HG03039 (cell line): ENCODE measurements around the gene MTR.
"Not testable (repeated sequence)": the region's sequence is repeated elsewhere in the genome, so short reads cannot be mapped to it uniquely, and the experiment has no call there.

Experiments used
- ATAC-seq: cut with Tn5 transposase; IDR thresholded peaks from one replicate; pipeline ENCODE4 v1.9.1; 2021; ENCODE audit warnings: mild to moderate bottlenecking, moderate library complexity; ENCODE audit not compliant: unreplicated experiment

MTR gene

GRCh38 chr1:236829085-236829484, 34.0 kb downstream of the MTR start:
- ATAC-seq, result no peak

- ATAC-seq, result no peak
Measured at GRCh38 chr1:236830116-236830515, 35.0 kb downstream of the MTR start.

DNA sequence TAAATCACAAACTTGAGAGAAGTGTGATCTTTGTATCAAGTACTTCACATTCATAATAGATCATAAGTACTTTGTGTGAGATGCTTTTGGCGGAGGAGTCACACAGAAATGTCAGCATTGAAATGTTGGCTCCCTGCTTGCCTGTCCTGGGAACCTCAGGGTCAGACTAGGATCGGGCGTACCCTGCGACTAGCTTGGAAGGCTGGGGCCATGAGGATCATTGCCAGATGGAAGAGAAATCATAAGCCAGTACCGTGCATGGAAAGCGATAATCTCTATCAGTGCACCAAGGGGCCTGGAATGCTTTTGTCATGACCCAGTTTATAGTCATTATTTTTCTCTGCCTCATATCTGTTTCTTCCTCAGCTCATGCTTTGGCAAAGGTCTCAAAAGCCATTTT, 35.5 kb downstream of the MTR start:
- no peak for ATAC-seq

GRCh38 chr1:236833575-236833974, 38.5 kb downstream of the MTR start:
- no peak for ATAC-seq

GRCh38 chr1:236834876-236835275, 39.8 kb downstream of the MTR start:
- ATAC-seq, result no peak

GRCh38 chr1:236835491-236835890, 40.4 kb downstream of the MTR start:
- ATAC-seq, result no peak

- no peak for ATAC-seq
Measured at GRCh38 chr1:236836157-236836556, 41.1 kb downstream of the MTR start.

DNA sequence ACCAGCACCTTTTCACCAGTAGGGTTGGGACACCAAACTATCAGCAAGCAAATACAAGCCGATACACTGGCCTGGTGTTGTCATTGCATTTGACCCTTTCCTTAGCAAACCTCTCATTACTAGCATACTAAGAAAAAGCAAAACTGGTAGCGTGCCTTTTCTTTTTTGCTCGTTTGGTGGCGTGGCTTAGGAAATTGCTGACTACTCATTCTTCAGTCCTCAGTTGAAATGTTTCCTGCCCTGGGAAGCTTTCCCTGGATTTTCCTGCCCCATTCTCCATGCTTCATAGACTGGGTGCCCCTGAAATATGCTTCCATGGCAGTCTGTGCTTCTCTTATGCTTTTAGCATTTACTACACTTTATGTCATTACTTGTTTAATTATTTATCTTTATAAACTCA, 42.0 kb downstream of the MTR start:
- ATAC-seq, result no peak

DNA sequence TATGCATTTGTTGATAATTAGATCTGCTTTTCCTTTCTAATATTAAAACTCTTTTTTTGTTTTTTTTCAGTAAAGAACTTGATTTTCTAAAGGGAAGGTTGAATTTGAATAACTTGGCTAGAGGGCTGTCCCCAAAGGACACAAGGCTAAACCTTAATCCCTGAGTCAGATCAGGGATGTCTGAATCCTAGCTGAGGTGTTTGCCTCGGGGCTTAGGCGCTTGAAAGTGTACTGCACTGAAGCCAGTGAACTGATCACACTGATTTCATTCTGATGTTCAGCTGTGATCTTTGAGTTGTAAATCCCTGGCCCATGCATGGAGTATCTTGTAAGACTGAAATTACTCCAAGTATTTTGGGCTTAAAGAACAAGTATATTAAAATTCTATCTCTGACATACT, 42.8 kb downstream of the MTR start:
- no peak for ATAC-seq

DNA sequence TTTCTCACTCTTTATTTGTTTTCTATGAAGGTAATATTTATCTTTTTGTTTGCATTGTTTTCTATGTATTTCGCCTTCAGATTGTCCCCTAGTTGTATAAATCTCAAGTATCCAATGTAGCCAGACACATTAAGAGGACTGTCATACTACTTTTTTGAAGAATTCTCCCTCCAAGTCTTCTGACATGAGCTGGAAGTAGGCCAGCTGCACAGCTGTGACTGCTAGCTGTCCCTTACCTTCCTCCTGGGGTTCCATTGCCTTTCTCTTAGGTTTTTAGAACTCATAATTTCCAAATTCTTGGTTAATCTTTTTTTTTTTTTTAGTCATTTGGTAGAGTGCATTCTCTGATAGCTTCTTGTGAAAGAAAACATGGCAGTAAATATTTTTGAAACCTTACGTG, 46.2 kb downstream of the MTR start:
- ATAC-seq, result no peak

DNA sequence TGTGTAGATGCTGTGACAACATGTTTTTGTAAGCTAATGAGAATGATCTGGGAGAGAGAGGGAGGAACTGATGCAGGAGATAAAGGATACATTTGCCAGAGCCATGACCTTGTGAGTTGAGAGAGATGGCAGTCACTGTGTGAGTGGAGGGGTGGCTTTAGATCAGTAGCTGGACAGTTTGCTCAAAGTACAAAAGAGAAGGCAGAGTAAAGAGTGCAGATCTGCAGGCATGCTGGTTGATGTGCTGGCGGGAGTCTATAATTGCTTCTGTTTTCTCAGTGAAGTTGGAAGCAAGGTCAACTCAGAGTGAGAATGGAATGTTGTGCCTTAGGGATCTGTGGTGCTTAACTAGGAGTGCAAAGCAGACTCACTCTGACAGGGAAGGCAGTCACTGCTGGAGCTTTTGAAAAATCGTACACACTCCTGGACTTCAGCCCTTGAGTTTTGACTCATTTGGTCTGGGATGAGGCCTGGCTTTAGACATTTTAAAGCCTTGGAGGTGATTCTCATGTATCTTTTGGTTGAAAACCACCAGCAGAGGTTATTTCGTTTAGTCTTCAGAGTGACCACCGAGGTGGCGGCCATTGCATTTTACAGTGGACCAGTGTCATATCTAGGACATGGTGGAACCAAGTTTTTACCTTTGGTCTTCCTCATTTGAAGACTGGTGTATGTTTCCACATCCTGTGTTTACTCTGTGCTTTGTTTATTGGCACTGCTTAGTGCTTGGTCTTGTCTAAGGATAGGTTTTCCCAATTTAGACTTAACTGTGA, 49.6 kb downstream of the MTR start:
- no peak for ATAC-seq

DNA sequence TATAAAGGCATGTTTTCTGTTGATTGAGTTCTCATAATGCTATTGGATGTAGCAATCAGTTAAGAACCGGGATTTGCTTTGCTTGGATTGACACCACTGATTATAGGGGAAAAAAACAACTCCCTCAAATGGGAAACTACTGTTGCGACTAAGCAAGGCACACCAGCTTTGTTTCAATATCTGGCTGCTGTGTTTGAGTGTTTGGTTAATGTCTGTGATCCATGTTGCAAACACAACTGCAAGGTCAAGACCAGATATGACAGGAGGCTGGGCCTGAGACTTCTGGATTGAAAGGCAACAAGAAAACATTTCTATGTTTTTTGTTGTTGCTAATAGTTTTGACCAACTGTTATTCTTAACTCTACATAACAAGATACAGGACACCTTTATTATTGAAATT, 50.7 kb downstream of the MTR start:
- ATAC-seq, result no peak

DNA sequence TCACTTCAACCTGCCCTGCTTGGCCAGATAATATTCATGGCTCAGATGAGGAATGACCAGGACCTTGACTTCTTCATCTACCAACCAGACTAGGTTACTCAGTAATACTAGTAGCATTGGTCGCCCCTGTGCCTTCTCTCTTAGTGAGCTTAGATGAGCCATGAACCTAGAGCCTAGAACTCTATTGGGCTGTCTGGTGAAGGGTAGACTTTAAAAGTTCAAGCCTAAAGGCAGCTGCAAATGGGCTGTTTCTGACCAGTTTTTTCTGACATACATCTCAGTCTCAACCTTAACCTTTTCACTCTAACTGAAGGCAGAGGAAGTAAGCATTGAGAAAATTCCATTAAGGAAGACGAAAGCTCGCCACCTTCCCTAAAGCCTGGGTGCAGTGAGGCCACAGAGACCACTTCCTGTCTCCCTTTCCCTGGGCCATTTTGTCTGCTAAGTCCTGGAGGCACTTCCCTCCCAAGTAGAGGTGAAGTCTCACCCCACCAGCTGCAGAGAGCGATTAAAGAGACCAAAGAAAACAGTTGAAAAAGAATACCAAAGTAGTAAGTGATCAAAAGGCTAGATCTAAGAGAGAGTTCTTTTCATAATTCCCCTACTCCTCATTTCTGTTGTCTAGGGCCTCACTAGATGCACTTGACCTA, 53.3 kb downstream of the MTR start:
- ATAC-seq, result no peak

- no peak for ATAC-seq
Measured at GRCh38 chr1:236850077-236850979, 55.2 kb downstream of the MTR start.

- ATAC-seq, result no peak
Measured at GRCh38 chr1:236851871-236852270, 56.8 kb downstream of the MTR start.

DNA sequence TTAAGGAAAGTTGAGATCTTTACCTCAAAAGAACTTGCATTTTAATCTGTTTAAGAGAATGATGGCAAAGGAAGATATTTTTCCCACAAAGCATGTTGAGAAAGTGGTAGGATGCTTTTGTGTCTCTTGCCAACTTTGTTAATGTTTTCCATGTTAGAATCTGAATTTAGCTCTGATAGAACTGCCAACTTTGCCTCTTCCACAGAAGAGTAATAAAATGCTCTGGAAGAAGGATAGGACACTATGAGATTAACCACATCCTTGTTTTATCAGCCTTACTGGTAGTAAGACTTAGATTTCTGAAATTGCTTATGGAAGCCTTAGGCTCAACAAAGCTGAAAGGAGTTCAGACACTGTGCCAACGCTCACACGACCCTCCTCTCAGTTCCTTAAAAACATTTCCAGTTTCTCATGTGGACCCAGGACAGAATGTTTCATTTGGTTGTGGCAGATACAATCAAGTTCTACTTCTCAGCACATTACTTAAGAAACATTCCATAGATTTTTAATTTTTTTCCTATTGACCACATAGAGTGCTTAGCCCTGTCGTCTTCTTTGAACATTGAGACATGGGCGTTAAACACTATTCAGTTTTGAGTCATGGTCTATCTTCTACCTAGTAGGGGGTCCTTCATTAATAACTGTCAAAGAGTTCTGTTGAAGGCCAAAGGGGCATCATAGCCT, 59.0 kb downstream of the MTR start:
- no peak for ATAC-seq

DNA sequence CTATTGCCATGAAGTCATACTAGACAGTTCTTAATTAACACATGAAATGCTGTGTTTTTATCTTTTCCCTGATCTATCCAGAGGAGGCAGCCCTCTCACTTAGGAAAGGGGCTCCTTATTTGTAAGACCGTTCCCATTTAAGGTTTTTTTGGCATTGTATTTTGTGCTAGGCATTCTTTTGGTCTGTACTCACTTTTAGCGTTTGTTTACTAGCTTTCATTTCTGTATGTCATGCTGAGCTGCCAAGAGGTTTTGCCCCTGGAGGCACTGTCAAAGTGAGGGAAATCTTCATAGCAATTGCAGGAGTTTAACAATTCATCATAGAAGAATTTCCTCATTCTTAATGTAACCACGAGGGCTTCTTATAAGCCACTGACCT, 59.5 kb downstream of the MTR start:
- no peak for ATAC-seq

GRCh38 chr1:236856649-236857048, 61.6 kb downstream of the MTR start:
- not testable (repeated sequence) for ATAC-seq

DNA sequence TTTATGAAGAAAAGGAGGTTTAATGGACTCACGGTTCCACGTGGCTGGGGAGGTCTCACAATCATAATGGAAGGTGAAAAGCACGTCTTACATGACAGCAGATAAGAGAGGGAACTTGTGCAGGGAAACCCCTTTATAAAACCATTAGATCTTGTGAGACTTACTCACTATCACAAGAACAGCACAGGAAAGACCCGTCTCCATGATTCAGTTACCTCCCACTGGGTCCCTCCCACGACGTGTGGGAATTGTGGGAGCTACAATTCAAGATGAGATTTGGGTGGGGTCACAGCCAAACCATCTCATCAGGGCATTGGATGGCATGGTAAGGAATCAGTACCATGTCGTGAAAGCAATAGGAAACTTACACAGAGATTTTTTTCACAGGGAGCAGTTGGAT, 63.1 kb downstream of the MTR start:
- ATAC-seq, result no peak

GRCh38 chr1:236860101-236860500, 65.0 kb downstream of the MTR start:
- no peak for ATAC-seq

DNA sequence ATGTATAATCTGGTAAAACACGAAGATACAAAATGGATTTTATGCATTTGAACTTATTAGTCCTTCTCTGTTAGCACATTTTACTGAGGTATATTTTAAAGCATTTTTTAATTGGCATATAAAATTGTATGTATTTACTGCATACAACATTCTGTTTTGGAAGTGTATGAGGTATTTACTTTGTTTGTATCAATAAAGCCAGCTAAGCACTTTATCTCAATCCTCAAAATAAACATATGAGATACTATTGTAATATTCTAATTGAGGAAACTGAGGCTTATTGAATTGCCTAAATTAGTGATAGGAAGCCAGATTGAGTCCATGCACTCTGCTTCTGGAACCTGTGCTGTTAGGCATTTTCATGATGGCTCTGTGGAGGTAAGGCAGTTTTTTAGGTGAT, 65.6 kb downstream of the MTR start:
- ATAC-seq, result no peak
